Measurements from ENCODE around the gene VMAC.

The VMAC gene

GRCh38 chr19:5896365-5897076 is 8.2 kb upstream of the VMAC start:
- H3K79me2 ChIP-seq (ENCODE audit: control insufficient read depth, low read length) = peaks cover 37% of the 10 kb centered on the region
- no peaks in the 10 kb centered on the region; the same call in 1 of the 2 replicates for H3K27me3 ChIP-seq (ENCODE audit: control insufficient read depth, low read length)
- H3K4me3 ChIP-seq (ENCODE audit: low read length) = no peak overlapping the region
- no peaks in the 10 kb centered on the region for H3K9me3 ChIP-seq (ENCODE audit: control insufficient read depth, insufficient read depth, low read length)
- H4K20me1 ChIP-seq (ENCODE audit: control insufficient read depth, insufficient read depth, low read depth, low read length) = no peaks in the 10 kb centered on the region
- H3K36me3 ChIP-seq (ENCODE audit: control insufficient read depth, low read length) = peaks cover 33% of the 10 kb centered on the region
- peaks cover 7% of the 10 kb centered on the region for H3K4me1 ChIP-seq (ENCODE audit: control insufficient read depth, low read length)
- 0 out of 2 replicates have a peak, but pooled peaks cover 5% of the 10 kb centered on the region for H3F3A ChIP-seq (ENCODE audit: control insufficient read depth, insufficient read depth)
- no peak for TF ChIP-seq CTCF (IDR thresholded peaks at IDR 0.05; ENCODE audit: low read depth, low read length, poor library complexity, severe bottlenecking)
- TF ChIP-seq EZH2phosphoT487 (IDR thresholded peaks at IDR 0.05; ENCODE audit: borderline replicate concordance, low read length) = no peak
- H3K27ac ChIP-seq (ENCODE audit: low read depth, low read length) = no peak overlapping the region
- H3K4me2 ChIP-seq (ENCODE audit: low read length) = no peak overlapping the region
- no peaks in the 10 kb centered on the region for H3K9me2 ChIP-seq (replicated peaks; ENCODE audit: control insufficient read depth, low read length)

GRCh38 chr19:5897189-5897969 is 7.3 kb upstream of the VMAC start:
- TF ChIP-seq CTCF (IDR thresholded peaks at IDR 0.05; ENCODE audit: low read depth, low read length, poor library complexity, severe bottlenecking) (peak; percentile 32), EZH2phosphoT487 (IDR thresholded peaks at IDR 0.05; ENCODE audit: borderline replicate concordance, low read length) (no peak)
- Histone ChIP-seq H3K9me3 (ENCODE audit: control insufficient read depth, insufficient read depth, low read length) (no peaks in the 10 kb centered on the region), H3K27me3 (ENCODE audit: control insufficient read depth, low read length) (no peaks in the 10 kb centered on the region), H3F3A (ENCODE audit: control insufficient read depth, insufficient read depth) (0 out of 2 replicates have a peak, but pooled peaks cover 5% of the 10 kb centered on the region), H3K36me3 (ENCODE audit: control insufficient read depth, low read length) (peaks cover 35% of the 10 kb centered on the region), H3K79me2 (ENCODE audit: control insufficient read depth, low read length) (peaks cover 46% of the 10 kb centered on the region), H3K4me2 (ENCODE audit: low read length) (no peak overlapping the region), H4K20me1 (ENCODE audit: control insufficient read depth, insufficient read depth, low read depth, low read length) (no peaks in the 10 kb centered on the region), H3K9me2 (replicated peaks; ENCODE audit: control insufficient read depth, low read length) (no peaks in the 10 kb centered on the region), H3K4me3 (ENCODE audit: low read length) (no peak overlapping the region), H3K4me1 (ENCODE audit: control insufficient read depth, low read length) (peaks cover 12% of the 10 kb centered on the region), H3K27ac (ENCODE audit: low read depth, low read length) (no peak overlapping the region)

GRCh38 chr19:5899728-5900526 is 4.7 kb upstream of the VMAC start:
- Histone ChIP-seq H3K4me1 (ENCODE audit: control insufficient read depth, low read length) (peaks cover 16% of the 10 kb centered on the region), H4K20me1 (ENCODE audit: control insufficient read depth, insufficient read depth, low read depth, low read length) (no peaks in the 10 kb centered on the region), H3F3A (ENCODE audit: control insufficient read depth, insufficient read depth) (no peaks in the 10 kb centered on the region), H3K9me3 (ENCODE audit: control insufficient read depth, insufficient read depth, low read length) (no peaks in the 10 kb centered on the region), H3K4me3 (ENCODE audit: low read length) (no peak overlapping the region), H3K36me3 (ENCODE audit: control insufficient read depth, low read length) (peaks cover 41% of the 10 kb centered on the region), H3K4me2 (ENCODE audit: low read length) (no peak overlapping the region), H3K27me3 (ENCODE audit: control insufficient read depth, low read length) (no peaks in the 10 kb centered on the region), H3K9me2 (replicated peaks; ENCODE audit: control insufficient read depth, low read length) (no peaks in the 10 kb centered on the region), H3K79me2 (ENCODE audit: control insufficient read depth, low read length) (peaks cover 58% of the 10 kb centered on the region), H3K27ac (ENCODE audit: low read depth, low read length) (no peak overlapping the region)
- TF ChIP-seq CTCF (IDR thresholded peaks at IDR 0.05; ENCODE audit: low read depth, low read length, poor library complexity, severe bottlenecking) (no peak), EZH2phosphoT487 (IDR thresholded peaks at IDR 0.05; ENCODE audit: borderline replicate concordance, low read length) (no peak)

Data from DOHH2 (cell line).